Activated CD4-positive, alpha-beta T cell treated with anti-CD3 and anti-CD28 coated beads, Interleukin-2, Interleukin-6, amounts not matched to agents 100 ng/mL and 50 ng/mL, durations not matched to agents 16 hours and 8 hours (primary cell): ENCODE measurements around the gene C1orf105.
A peak's percentile ranks its signal among the peaks of the same experiment; 100 is the strongest.

Experiments
- DNase-seq: peaks from one replicate; pipeline ENCODE4 v3.0.0-alpha.2; 2020

Gene C1orf105

DNA sequence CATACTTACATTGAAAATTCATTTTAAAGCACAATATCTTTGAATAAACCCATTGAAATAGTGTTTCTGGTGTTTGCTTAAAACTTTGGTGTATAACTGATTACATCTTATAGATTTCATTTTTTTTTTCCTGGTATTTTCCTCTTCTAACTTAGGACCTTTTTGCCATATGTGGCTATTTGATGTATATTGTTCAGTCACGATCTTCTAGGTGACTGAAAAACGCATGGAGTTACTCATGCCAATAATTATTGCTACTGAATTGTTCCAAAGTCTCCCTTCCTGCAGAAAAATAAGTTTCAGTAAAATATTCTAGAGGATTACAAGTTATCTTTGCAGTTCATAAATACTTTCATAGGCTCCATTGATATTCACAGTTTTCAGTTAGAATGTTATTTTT lies 22.9 kb upstream of the C1orf105 start:
- DNase-seq, result no peak

DNA sequence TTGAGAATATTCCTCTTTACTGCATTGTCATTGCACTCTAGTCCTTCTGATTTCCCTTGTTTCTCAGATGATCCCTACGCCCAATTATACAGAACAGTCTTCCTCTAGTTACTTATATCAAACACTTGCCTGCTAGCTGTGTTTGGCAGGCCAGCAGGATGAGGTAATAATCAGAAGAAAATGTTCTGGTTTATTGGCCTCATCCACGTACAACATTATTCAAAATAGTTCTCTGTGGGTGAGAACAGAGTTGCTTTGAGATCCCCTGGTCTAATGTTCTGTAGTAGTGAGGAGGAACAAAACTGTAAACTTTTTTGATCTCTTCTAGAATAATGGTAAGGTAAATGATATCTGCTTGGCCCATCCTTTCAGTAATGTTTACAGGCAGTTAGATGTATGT lies 22.3 kb upstream of the C1orf105 start:
- DNase-seq, result peak; percentile 34

DNA sequence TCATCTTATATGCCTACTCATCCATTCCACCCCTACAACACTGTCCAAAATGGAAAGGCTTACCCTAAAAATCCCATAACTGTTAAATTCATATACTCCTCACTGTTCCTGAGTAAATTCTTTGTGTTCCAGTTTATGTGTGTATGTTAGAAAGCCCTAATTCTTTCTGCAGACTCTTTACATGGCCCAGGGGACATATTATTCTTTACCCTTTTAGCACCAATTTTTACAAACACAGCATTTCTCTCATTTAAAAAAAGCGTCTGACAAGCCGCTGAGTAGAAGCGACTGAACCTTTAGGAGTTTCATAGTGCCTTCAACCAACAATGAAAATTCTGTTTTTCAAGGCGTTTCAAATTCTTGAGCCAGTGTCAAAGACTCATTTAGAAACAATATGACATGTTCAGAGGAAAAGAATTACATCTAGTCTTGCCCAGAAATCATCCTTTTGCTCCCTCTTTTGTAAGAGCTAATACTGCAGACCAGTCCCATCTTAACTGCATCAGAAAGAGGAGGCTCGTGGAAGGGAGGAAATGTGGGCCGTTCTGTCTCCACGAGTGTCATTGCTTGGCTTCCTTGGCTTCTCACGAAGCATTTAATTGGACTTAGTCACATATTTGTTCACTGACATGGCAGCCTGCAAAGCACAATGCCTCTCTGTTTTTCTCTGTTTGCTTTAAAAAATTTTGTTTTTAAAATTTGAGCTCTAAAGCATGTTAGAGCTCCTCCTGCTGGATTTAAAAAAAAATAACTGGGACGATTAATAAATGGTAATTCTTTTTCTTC lies 21.3 kb upstream of the C1orf105 start:
- peak; percentile 66 for DNase-seq

DNA sequence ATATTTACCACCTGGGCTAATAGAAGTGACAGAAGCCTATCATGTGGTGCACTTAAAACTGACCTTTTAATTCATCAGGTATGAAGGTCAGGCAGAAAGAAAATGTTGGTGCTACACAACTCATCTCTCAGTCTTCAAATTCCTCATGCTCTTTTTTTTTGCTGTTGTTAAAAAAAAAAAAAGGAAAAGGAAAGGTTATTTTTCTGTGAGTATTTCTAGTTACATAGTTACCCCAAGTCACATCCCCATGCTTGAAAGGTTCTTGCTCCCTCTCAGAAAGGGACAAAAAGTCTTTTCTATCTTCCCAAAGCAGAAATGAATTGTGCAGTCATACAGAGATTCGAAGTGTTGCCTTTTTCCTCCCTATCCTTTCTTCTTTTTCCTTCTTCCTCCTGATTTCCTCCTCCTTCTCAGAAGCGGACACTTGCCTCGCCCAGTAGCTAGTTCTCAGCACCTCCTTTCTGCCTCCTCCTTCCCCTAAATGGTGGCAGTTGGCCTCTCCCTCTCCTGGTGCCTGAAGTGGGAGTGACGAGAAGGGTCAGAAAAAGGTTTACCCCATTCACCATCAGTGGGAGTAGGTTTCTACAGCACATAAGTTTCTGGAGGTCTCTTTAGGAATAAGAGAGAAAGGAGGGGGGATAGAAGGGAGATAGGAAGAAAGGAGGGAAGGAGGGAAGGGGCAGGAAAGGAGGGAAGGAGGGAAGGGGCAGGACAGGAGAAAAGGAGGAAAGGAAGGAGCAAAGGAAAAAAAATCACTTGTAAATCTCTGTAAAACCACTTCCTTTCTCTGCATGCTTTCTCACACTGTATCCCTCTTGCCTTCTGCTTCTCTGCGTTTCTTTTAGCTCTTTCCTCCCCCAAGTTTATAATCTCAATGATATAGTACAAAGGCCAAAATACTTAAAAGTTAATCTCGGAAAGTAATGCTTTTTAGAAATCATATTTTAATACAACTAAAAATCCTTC lies 20.4 kb upstream of the C1orf105 start:
- DNase-seq, result no peak

DNA sequence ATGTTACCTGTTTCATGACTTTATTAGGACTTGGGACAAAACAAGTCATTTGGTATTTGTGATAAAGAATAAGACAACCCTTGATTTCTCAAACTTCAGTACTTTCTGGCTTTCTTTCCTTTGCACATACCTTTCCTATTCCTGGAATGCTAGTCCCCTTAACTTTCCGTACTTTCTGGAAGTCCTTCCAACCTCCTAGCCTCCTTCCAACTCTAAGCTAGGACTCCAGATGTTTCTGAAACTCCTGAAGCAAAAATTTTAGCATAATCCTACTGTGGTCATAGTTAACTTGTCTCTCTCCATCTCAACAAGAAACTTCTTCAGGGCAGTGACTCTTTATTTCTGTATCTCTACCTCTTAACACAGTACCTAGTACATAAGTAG lies 19.8 kb upstream of the C1orf105 start:
- DNase-seq, result no peak

DNA sequence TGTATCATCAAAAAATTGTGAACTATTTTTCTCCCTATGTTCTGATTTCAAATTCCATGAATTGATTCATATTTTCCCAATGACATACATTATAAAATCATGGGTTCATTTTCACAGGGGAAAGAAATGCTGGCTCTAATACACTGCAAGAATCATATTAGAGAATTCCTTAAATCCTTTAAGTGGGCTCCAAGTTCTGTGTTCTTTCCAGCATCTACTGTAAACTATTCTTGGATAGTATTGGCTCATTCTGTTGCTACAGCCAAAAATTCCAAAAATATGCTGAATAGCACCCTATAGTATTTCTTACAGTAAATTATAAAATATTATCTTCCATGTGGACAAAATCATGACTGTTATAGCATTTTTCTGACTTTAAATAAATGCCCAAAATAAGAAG lies 19.0 kb upstream of the C1orf105 start:
- DNase-seq, result no peak

DNA sequence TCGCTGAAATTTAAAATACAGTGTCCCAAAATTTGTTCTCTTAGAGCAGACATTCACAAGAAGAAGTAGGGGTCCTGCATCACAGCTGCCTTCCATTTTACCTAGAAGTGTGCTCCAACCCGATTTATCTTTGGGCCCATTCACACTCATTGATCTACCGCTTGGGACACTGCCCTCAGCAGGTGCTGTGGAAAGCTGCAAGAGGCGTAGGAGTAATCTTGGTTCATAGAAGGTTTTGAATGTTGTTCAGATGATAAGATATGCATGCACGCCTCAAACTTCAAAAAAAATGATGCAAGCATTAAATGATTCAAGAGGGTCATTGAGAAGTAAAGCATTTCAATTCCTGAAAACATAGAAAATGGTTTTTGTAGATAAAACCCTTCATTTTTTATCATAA lies 18.6 kb upstream of the C1orf105 start:
- peak; percentile 22 for DNase-seq

DNA sequence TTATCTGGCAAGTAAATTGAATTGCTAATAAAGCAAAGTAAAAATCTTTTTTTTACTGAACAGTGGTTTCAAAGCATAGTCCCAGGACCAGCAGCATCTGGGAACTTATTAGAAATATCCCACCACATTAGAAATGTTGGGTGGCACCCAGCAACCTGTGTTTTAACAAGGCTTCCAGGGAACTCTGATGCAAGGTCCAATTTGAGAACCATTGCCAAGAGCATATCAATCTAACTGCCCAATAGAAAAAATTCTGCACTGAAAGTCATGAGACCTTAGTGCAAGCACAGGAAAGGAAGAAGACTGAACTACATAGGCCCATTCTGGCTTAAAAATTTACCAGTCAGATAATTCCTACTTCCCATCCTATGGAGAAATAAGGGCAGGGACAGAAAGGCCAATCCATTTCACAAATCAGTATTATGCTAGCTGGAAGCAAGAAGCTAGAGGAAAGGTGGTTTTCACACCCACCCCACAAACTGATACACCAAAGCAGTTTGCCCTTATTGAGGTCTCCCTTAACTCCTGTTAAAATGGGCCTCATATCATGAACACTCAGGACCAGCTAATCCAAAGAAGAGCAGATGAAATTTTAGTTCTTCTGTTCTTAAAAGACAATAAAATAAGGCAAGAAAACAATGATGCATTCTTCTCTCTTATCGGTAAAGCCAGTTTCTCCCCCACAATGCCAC lies 17.5 kb upstream of the C1orf105 start:
- DNase-seq, result no peak

DNA sequence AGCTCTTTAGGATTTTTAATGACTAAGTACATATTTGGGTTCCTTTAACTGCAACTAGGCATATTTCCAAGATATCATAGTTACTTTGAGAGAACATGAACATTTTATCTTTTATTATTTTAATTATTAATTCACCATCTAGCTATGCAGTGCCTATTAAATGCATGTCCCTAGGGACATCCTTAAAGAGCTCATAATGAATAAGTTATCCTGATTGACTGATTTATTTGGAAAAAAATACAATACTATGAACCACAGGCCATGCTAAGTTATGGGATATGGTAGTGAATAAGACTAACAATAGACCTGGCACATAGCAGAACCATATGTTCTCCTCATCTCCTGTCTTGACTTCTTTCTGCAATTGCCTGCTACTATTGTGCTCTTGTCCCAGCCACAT lies 16.4 kb upstream of the C1orf105 start:
- no peak for DNase-seq

DNA sequence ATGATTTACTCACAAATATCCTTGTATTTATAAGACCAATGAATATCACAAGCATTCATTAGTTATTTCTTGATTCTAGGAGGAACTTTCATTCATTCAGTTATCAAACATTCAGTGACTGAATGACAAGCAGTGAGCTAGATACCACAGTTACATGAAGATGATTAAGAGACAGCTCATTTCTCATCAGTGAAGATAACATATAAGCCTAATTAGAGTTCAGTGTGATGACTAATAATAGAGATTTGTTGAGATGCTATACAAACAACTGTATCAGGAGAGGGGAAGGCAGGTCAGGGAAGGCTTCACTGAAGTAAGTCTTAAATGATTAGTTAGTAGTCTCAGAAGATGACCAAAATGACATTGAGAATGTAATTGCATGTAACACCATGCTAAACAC lies 14.6 kb upstream of the C1orf105 start:
- DNase-seq, result no peak

DNA sequence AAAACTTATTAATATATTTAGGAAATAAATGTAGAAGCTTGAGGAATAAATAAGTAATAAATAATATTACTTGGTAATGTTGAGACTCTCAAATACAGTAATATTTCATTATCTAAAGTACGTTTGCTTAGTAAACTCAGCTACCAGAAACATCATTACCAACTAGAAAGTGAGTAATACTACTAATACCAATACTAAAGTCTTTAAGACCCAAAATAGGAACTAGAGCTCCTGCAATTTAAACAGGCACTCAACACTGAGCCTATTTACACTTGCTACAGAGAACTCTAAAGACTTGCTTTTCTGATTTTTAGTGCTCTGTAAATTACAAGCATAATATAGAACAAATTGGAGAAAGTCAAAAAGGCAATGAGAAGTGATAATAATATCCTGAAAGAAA lies 13.5 kb upstream of the C1orf105 start:
- no peak for DNase-seq

DNA sequence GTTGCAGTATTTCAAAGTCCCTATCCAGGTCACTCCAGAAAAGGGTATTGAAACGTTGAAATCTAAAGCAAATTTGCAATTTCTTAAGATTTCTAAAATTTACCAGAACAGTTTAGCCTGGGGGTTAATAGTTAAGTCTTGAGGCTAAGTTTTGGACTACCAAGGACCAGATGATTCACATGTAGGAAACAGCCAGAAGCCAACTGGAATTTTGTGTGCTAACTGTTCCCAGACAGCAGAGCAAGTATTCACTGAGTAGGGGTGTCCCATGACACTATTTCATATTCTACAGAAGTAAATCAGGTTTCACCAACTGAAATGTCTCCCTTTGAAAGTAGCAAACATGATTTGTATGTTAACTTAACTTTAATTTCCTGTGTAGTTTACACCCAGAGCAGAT lies 11.5 kb upstream of the C1orf105 start:
- DNase-seq, result no peak

DNA sequence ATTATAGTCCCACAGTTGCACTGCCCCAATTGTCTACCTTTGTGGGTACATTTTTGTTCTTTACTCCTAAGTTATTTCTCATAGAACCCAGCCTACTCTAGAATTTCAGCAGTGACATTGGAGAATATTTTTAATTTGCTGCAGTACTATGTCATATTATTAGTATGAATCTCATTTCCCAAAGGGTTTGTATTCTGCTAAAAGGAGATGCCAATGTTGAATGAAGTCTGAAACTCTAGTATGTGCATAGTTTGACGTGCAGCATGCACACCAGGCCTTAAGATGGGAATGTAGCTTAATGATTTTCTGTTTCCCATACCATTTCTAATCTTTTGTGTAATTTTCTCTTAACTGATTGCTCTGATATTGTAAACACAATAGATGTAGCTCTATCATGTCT lies 10.5 kb upstream of the C1orf105 start:
- no peak for DNase-seq

DNA sequence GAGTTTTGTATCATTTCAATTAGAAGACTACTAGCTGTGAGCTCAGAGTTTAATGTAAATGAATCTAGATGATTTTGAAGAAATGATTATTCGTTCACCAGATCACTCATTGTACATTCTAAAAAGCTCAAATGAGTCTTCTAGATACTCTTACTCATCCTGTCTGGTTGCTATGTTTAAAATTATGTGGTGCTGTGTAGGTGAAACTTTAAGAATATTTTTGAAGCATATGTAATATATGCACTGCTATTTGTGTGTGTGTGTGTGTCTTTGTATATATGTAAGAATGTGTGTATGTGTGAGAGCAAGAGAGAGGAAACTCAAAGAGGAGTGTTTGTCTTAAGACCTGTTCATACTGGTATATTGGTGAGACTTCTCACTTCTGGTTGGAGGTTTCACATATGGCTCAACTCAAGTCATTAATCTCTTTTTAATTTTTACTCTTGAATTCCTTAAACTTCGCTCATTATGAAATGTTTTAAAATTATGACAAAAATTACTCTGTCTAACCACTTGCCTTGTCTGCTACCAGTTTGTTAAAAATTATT lies 8.6 kb upstream of the C1orf105 start:
- DNase-seq, result no peak

DNA sequence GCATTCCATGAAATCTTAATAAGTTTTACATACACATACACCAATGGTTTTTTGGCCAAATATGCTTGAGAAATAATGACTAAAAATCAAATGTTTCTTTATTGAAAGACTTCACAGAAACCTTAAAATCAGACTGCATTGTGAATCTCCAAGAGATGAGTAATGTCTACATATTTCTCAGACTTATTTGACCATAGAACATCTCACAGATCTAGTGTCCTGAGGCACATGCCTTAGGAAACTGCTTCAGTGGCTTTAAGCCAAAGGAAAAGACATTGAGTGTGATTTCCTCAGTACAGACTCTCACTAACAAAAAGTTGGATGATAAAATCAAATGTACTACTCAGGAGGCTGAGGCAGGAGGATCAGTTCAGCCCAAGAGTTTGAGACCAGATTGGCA lies 6.2 kb upstream of the C1orf105 start:
- no peak for DNase-seq

DNA sequence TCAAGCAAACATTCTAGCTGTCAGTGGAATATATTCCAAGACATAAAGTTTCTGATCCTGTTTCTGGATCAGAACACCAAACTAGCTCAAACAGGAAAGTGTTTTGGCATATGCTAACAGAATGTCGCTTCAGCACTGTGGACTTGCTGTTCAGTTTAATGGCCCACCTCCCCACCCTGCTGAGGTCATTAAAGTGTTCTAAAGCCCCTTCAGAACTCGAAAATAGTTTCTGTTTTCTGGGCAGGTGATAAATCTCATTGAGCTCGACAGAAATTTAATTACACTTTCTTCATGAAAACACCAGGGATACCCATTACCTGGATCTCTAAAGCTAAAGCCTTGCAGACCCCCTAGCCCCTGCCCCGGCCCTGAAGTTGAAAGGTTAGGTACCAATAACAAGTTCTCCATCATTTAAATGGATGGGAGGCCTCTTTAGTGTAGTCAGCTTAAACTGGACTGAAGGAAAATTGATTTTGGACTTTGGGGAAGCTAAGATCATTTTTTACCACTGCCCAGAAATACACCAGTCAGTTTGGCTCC lies 3.9 kb upstream of the C1orf105 start:
- no peak for DNase-seq

DNA sequence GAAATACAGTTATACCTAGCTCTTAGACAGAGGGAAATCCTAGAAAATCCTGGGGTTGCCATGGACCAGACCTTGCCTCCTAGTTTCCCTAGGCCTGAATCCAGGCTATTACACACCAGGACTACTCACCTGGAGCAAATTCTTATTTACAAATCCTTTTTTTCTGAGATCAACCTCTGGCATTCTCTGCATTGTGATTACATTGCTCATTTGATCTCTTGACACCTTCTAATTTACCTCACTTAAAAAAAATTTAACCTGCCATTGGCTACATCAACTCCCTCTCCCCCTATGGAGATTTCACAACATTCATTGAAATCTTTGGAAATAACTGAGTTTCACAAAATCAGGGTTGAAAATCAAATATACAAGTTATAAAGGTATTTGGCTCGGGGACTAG lies 2.9 kb upstream of the C1orf105 start:
- DNase-seq, result no peak

DNA sequence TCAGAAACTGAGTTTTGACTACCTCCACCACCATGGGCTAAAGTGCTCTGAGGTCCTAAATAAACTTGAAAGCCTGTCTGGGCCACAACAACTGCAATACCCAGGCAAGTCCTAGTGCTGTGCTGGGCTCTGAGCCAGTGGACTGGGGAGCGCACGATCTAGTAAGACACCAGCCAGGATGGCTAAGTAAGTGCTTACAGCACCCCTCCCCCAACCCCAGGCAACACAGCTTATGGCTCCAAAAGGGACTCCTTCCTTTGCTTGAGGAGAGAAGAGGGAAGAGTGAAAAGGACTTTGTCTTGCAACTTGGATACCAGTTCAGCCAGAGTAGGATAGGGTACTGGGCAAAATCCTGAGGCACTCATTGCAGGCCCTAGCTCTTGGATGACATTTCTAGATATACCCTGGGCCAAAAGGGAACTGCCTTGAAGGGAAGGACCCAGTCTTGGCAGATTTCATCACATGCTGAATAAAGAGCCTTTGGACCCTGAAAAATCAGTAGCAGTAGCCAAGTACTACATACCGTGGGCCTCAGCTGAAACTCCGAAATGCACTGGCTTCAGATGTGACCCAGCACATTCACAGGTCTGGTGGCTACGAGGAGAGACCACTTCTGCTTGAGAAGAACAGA lies 1.6 kb downstream of the C1orf105 start:
- DNase-seq, result no peak

DNA sequence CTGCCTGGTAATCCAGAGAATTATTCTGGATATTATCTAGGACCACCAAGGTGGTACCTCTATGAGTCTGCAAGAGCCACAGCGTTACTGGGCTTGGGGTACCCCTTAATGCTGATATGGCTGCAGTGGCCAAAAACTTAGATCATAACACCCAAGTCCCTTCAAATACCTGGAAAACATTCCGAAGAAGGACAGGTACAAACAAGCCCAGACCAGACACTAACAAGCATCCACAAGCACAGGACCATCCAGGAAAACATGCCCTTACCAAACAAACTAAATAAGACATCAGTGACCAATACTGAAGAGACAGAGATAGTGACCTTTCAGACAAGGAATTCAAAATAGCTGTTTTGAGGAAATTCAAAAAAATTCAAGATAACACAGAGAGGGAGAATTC lies 2.9 kb downstream of the C1orf105 start:
- DNase-seq, result no peak

DNA sequence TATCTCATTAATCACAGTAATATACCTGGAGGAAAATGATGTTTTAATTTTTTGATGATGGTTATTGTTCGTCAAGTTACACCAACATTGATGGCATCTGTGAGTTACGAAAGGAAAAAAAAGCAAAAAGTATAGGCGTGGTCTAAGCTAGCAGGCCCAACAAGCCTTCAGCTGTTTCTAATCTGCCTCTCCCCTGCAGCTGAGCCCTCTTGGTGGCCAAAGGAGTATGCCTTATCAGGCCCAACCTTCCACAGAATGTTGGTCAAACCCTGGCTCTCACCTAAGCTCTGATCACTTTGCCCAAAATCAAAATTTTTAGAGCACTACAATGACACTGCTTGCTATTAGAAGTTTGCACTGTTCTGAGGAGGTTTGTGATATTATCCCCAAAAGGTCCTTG lies 4.9 kb downstream of the C1orf105 start:
- DNase-seq, result no peak

DNA sequence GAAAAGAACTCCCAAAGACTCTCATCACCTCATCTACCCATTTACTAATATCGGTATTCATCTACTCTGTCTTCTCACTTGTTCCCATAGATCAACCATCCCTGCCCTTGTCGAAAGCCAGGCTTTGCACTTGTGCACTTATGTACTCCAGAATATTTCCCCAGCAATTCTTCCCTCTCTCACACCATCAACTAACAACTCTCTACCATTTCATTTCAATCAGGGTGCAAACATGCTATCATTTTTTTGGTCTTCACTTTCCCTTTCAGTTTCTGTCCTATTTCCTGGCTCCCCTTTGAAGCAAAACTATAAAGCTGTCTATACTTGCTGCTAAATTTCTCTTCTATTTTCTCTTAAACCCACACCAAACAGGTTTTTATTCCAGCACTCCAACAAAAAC lies 6.7 kb downstream of the C1orf105 start:
- DNase-seq, result no peak

DNA sequence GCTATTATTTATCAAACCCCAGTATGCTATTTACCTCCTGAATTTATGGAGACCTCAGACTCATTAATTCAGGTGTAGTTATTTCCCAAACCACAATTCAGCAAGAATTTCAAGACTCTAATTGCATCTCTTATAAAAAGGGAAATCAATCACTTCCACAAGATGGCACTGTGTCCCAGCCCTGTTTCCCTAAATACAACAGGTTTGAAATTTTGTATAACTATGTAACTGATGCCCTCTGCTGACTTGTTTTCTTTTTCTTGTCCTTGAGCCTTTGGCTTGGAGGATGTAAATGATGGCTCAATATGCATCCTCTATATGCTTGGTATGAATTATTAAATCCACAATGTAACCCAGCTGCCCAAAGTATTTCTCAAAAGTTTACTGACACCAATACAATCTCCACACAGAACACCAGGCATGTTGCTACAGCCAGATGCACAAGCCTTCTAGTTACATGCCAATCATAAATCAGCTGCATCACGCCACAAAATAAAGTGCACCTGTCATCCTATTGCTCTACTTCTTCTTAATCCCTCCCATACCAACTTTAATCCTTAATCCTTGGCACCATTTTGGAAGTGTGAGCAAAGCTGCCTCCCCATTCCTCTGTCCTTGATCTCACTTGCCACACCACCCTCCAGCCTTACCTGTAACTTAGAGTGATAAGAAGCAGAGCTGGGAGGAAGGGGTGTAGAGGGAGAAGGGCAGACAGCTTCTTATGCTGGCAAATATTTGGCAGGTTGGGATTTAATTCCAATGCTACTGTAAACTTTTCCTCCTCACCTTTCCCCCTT lies 9.0 kb downstream of the C1orf105 start:
- peak; percentile 69 for DNase-seq
